Measurements from ENCODE around the gene LTBP1. TPM values are rescaled to one million over a fixed set of nuclear protein-coding genes. Genes with fewer than 3 reads are reported as not detected.

The LTBP1 gene
- total RNA-seq, 1 experiment from 2014 or later: 119 TPM

- TF ChIP-seq, protein P1, sequence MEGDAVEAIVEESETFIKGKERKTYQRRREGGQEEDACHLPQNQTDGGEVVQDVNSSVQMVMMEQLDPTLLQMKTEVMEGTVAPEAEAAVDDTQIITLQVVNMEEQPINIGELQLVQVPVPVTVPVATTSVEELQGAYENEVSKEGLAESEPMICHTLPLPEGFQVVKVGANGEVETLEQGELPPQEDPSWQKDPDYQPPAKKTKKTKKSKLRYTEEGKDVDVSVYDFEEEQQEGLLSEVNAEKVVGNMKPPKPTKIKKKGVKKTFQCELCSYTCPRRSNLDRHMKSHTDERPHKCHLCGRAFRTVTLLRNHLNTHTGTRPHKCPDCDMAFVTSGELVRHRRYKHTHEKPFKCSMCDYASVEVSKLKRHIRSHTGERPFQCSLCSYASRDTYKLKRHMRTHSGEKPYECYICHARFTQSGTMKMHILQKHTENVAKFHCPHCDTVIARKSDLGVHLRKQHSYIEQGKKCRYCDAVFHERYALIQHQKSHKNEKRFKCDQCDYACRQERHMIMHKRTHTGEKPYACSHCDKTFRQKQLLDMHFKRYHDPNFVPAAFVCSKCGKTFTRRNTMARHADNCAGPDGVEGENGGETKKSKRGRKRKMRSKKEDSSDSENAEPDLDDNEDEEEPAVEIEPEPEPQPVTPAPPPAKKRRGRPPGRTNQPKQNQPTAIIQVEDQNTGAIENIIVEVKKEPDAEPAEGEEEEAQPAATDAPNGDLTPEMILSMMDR (IDR thresholded peaks at IDR 0.05; ENCODE audit: unreplicated experiment): no peak
- ChIA-PET CTCF (no interaction called here), POLR2A (no interaction called here)
- H3K9me3 Mint-ChIP-seq (ENCODE audit: unreplicated experiment): no peaks in the 10 kb centered on the region
- no peak overlapping the region for H3K27ac Mint-ChIP-seq (ENCODE audit: low read depth, unreplicated experiment)
- no TSS peak for BruUV-seq (replicated peaks)
- H3K4me3 Mint-ChIP-seq (ENCODE audit: unreplicated experiment): no peak overlapping the region
- no peaks in the 10 kb centered on the region for H3K36me3 Mint-ChIP-seq (ENCODE audit: insufficient read depth, unreplicated experiment)
- peaks cover 27% of the 10 kb centered on the region for H3K4me1 Mint-ChIP-seq (ENCODE audit: insufficient read depth, unreplicated experiment)
- H3K27me3 Mint-ChIP-seq (ENCODE audit: insufficient read depth, unreplicated experiment): no peaks in the 10 kb centered on the region
- DNase-seq (ENCODE audit: unreplicated experiment): no peak
- intact Hi-C loops (cut with micrococcal nuclease): no loop called here
Observed at GRCh38 chr2:33126958-33127357, 180.2 kb downstream of the LTBP1 start.

- no peaks in the 10 kb centered on the region for H3K27me3 Mint-ChIP-seq (ENCODE audit: insufficient read depth, unreplicated experiment)
- TF ChIP-seq, protein P1 (IDR thresholded peaks at IDR 0.05; ENCODE audit: unreplicated experiment): no peak
- POLR2A ChIA-PET: no interaction called here
- H3K4me1 Mint-ChIP-seq (ENCODE audit: insufficient read depth, unreplicated experiment): peaks cover 33% of the 10 kb centered on the region
- no peak for DNase-seq (ENCODE audit: unreplicated experiment)
- BruUV-seq (replicated peaks): no TSS peak
- intact Hi-C loops (cut with micrococcal nuclease): no loop called here
- no peaks in the 10 kb centered on the region for H3K9me3 Mint-ChIP-seq (ENCODE audit: unreplicated experiment)
- no peak overlapping the region for H3K27ac Mint-ChIP-seq (ENCODE audit: low read depth, unreplicated experiment)
- no peaks in the 10 kb centered on the region for H3K36me3 Mint-ChIP-seq (ENCODE audit: insufficient read depth, unreplicated experiment)
- H3K4me3 Mint-ChIP-seq (ENCODE audit: unreplicated experiment): no peak overlapping the region
- CTCF ChIA-PET: interaction anchor here (1.0 kb wide), 1 partner anchor 86 kb away, joined by 3 read pairs; no protein-coding TSS in a partner anchor
Observed at GRCh38 chr2:33129263-33130053, 182.7 kb downstream of the LTBP1 start.

- no peaks in the 10 kb centered on the region for H3K27me3 Mint-ChIP-seq (ENCODE audit: insufficient read depth, unreplicated experiment)
- CTCF ChIA-PET: interaction anchor here (1.0 kb wide), 1 partner anchor 87 kb away, joined by 3 read pairs; no protein-coding TSS in a partner anchor
- BruUV-seq (replicated peaks): no TSS peak
- peaks cover 37% of the 10 kb centered on the region for H3K4me1 Mint-ChIP-seq (ENCODE audit: insufficient read depth, unreplicated experiment)
- no peak overlapping the region for H3K27ac Mint-ChIP-seq (ENCODE audit: low read depth, unreplicated experiment)
- no peak for DNase-seq (ENCODE audit: unreplicated experiment)
- no peaks in the 10 kb centered on the region for H3K9me3 Mint-ChIP-seq (ENCODE audit: unreplicated experiment)
- intact Hi-C loops (cut with micrococcal nuclease): no loop called here
- H3K36me3 Mint-ChIP-seq (ENCODE audit: insufficient read depth, unreplicated experiment): no peaks in the 10 kb centered on the region
- POLR2A ChIA-PET: interaction anchor here (1.9 kb wide), 1 partner anchor 22 kb away, joined by 6 read pairs; no protein-coding TSS in a partner anchor
- no peak overlapping the region for H3K4me3 Mint-ChIP-seq (ENCODE audit: unreplicated experiment)
- TF ChIP-seq, protein P1 (IDR thresholded peaks at IDR 0.05; ENCODE audit: unreplicated experiment): no peak
Observed at GRCh38 chr2:33130054-33130447, 183.3 kb downstream of the LTBP1 start.

- Mint-ChIP-seq H3K4me1 (ENCODE audit: insufficient read depth, unreplicated experiment) (peaks cover 37% of the 10 kb centered on the region), H3K27me3 (ENCODE audit: insufficient read depth, unreplicated experiment) (no peaks in the 10 kb centered on the region), H3K27ac (ENCODE audit: low read depth, unreplicated experiment) (no peak overlapping the region), H3K4me3 (ENCODE audit: unreplicated experiment) (no peak overlapping the region), H3K9me3 (ENCODE audit: unreplicated experiment) (no peaks in the 10 kb centered on the region), H3K36me3 (ENCODE audit: insufficient read depth, unreplicated experiment) (no peaks in the 10 kb centered on the region)
- TF ChIP-seq, protein P1 (IDR thresholded peaks at IDR 0.05; ENCODE audit: unreplicated experiment): no peak
- POLR2A ChIA-PET: interaction anchor here (1.1 to 1.9 kb wide), 3 partner anchors 18 to 38 kb away, joined by 3 to 6 read pairs (median 6); no protein-coding TSS in a partner anchor
- BruUV-seq (replicated peaks): no TSS peak
- CTCF ChIA-PET: interaction anchor here (0.7 to 1.0 kb wide), 3 partner anchors 29 to 95 kb away, joined by 3 read pairs; no protein-coding TSS in a partner anchor
- no peak for DNase-seq (ENCODE audit: unreplicated experiment)
- intact Hi-C loops (cut with micrococcal nuclease): no loop called here
Observed at GRCh38 chr2:33130544-33130943, 183.8 kb downstream of the LTBP1 start.

Data from MCF 10A (cell line).